ENCODE measurements around the gene SF3A1.

DNA sequence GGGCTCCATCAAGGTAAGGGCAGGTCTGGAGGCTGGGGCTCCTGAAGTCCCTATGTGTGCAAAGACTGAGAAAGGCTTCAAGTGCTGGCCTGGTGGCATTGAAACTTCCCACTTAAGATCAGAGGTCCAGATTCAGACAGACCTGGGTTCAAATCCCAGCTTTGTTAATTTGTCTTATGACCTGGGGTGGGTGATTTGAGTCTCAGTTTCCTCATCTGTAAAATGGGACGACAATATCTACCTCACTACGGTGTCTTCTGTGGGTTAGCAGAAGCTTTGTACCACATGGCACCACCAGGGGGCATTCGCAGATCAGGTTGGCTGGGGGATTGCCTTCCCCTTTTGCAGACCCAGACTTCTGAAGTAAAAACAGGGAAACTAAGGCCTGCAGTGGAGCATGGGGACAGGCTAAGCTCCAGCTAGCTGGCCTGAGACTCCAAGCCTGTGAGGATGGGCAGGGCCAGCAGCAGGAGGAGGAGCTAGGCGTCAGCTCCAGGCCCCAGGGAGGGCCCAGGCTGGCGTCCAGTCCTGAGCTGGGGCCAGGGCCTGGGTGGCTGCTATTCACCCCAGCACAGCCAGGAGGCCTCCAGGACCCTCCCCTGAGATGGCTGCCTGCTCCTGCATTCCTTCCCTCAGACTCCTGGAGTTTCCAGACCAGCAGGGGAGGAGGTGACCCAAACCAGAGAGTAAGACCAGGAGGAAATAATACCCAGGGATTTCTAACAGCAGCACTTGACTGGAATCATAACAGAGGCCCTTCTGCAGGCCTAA, 68.9 kb downstream of the SF3A1 start:
- no peak for TF ChIP-seq POLR2A (IDR thresholded peaks at IDR 0.05)
- TF ChIP-seq, protein P1, sequence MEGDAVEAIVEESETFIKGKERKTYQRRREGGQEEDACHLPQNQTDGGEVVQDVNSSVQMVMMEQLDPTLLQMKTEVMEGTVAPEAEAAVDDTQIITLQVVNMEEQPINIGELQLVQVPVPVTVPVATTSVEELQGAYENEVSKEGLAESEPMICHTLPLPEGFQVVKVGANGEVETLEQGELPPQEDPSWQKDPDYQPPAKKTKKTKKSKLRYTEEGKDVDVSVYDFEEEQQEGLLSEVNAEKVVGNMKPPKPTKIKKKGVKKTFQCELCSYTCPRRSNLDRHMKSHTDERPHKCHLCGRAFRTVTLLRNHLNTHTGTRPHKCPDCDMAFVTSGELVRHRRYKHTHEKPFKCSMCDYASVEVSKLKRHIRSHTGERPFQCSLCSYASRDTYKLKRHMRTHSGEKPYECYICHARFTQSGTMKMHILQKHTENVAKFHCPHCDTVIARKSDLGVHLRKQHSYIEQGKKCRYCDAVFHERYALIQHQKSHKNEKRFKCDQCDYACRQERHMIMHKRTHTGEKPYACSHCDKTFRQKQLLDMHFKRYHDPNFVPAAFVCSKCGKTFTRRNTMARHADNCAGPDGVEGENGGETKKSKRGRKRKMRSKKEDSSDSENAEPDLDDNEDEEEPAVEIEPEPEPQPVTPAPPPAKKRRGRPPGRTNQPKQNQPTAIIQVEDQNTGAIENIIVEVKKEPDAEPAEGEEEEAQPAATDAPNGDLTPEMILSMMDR (IDR thresholded peaks at IDR 0.05): peak; percentile 77 to 89 (median 84)

Data from Peyer's patch (tissue), 4 donors.